NCI-H510A treated with DMSO at 0.1 percent for 48 hours (cell line): ENCODE measurements around the gene ZNF662.

ENCODE experiments used
- DNase-seq: peaks from one replicate; lab custom pipeline; 2025; lab: John Stamatoyannopoulos, UW

ZNF662 gene

GRCh38 chr3:42887084-42887483, 18.9 kb upstream of the ZNF662 start:
- DNase-seq = no peak

- DNase-seq = no peak
These were observed 14.9 kb upstream of the ZNF662 start for GRCh38 chr3:42891042-42891441.

- no peak for DNase-seq
These were observed 13.8 kb upstream of the ZNF662 start for GRCh38 chr3:42892169-42892568.

- DNase-seq = no peak
These were observed 13.1 kb upstream of the ZNF662 start for GRCh38 chr3:42892807-42893206.

GRCh38 chr3:42894698-42895579, 11.0 kb upstream of the ZNF662 start:
- no peak for DNase-seq

- DNase-seq = no peak
These were observed 10.4 kb upstream of the ZNF662 start for GRCh38 chr3:42895580-42895868.

GRCh38 chr3:42898896-42899675, 6.9 kb upstream of the ZNF662 start:
- no peak for DNase-seq

GRCh38 chr3:42900226-42901072, 5.5 kb upstream of the ZNF662 start:
- DNase-seq = no peak

GRCh38 chr3:42901073-42901415, 4.9 kb upstream of the ZNF662 start:
- no peak for DNase-seq

- DNase-seq = no peak
These were observed 3.7 kb upstream of the ZNF662 start for GRCh38 chr3:42902257-42902656.

GRCh38 chr3:42904076-42904475, 1.9 kb upstream of the ZNF662 start:
- no peak for DNase-seq

- DNase-seq = peak; percentile 38
These were observed 237 bp upstream of the ZNF662 start for GRCh38 chr3:42905740-42906069.

GRCh38 chr3:42906848-42907183, 874 bp downstream of the ZNF662 start:
- DNase-seq = no peak

- no peak for DNase-seq
These were observed 2.7 kb downstream of the ZNF662 start for GRCh38 chr3:42908675-42909074.

- DNase-seq = no peak
These were observed 5.6 kb downstream of the ZNF662 start for GRCh38 chr3:42911551-42911950.

- no peak for DNase-seq
These were observed 9.0 kb downstream of the ZNF662 start for GRCh38 chr3:42914771-42915515.

GRCh38 chr3:42923606-42924005, 17.7 kb downstream of the ZNF662 start:
- DNase-seq = no peak

GRCh38 chr3:42926310-42926709, 20.4 kb downstream of the ZNF662 start:
- DNase-seq = no peak

GRCh38 chr3:42934111-42934510, 28.2 kb downstream of the ZNF662 start:
- no peak for DNase-seq

GRCh38 chr3:42934910-42935309, 29.0 kb downstream of the ZNF662 start:
- no peak for DNase-seq

GRCh38 chr3:42935472-42935871, 29.5 kb downstream of the ZNF662 start:
- DNase-seq = no peak
